HG03565 (cell line): ENCODE measurements around the gene SOX10.
"Not testable (repeated sequence)": the region's sequence is repeated elsewhere in the genome, so short reads cannot be mapped to it uniquely, and the experiment has no call there.

Experiments used
- ATAC-seq: cut with Tn5 transposase; IDR thresholded peaks from one replicate; pipeline ENCODE4 v1.9.1; 2021; ENCODE audit warnings: mild to moderate bottlenecking, moderate library complexity; ENCODE audit not compliant: unreplicated experiment

Gene SOX10

GRCh38 chr22:37989146-37990045, 5.0 kb upstream of the SOX10 start:
- no peak for ATAC-seq

GRCh38 chr22:37986371-37986770, 2.0 kb upstream of the SOX10 start:
- no peak for ATAC-seq

GRCh38 chr22:37985751-37986281, 1.5 kb upstream of the SOX10 start:
- ATAC-seq = no peak

GRCh38 chr22:37985050-37985585, 763 bp upstream of the SOX10 start:
- no peak for ATAC-seq

GRCh38 chr22:37982938-37983859, 1.2 kb downstream of the SOX10 start:
- ATAC-seq = no peak

GRCh38 chr22:37982151-37982785, 2.1 kb downstream of the SOX10 start:
- no peak for ATAC-seq

- no peak for ATAC-seq
Observed at GRCh38 chr22:37981282-37982011, 2.9 kb downstream of the SOX10 start.

GRCh38 chr22:37979782-37980181, 4.6 kb downstream of the SOX10 start:
- ATAC-seq = no peak

GRCh38 chr22:37976547-37976946, 7.8 kb downstream of the SOX10 start:
- ATAC-seq = no peak

GRCh38 chr22:37976022-37976421, 8.3 kb downstream of the SOX10 start:
- ATAC-seq = not testable (repeated sequence)

GRCh38 chr22:37975153-37975552, 9.2 kb downstream of the SOX10 start:
- no peak for ATAC-seq

- no peak for ATAC-seq
Observed at GRCh38 chr22:37973271-37974170, 10.8 kb downstream of the SOX10 start.

- ATAC-seq = no peak
Observed at GRCh38 chr22:37972527-37972926, 11.8 kb downstream of the SOX10 start.

GRCh38 chr22:37971475-37972434, 12.6 kb downstream of the SOX10 start:
- ATAC-seq = no peak

- no peak for ATAC-seq
Observed at GRCh38 chr22:37970864-37971263, 13.5 kb downstream of the SOX10 start.

GRCh38 chr22:37968452-37969251, 15.7 kb downstream of the SOX10 start:
- no peak for ATAC-seq
